Measurements from ENCODE around the gene ACAD10. TPM values are rescaled to one million over a fixed set of nuclear protein-coding genes. Genes with fewer than 3 reads are reported as not detected.
A peak's percentile ranks its signal among the peaks of the same experiment; 100 is the strongest.

The ACAD10 gene
- total and polyA plus RNA-seq, 4 donors = 16.4 to 33.4 (median 20.9) TPM

DNA sequence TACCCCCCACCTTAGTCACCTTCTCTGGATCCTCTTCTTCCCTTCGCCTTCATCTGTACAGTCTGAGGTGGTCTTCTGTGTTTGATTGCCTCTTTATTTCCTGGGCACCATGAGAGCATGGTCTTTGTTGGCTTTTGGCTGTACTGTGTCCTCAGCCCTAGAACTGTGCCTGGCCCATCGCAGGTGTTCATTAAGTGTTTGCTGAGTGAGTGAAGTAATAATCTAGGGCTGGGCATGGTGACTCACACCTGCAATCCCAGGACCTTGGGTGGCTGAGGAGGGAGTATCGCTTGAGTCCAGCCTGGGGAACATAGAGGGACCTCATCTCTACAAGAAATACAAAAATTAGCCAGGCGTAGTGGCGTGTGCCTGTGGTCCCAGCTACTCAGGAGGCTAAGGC is 94.8 kb downstream of the ACAD10 start:
- H3K36me3 ChIP-seq (ENCODE audit: control insufficient read depth, insufficient read depth, low read length) = peaks cover 60% of the 10 kb centered on the region
- peaks cover 8% of the 10 kb centered on the region for H3K4me1 ChIP-seq (ENCODE audit: control insufficient read depth, insufficient read depth, low read length)
- no peak for DNase-seq (ENCODE audit: low read depth in 4 of 6, low spot score in 6 of 6)
- no peak overlapping the region for H3K4me3 ChIP-seq (ENCODE audit: low read depth, low read length)
- H3K9me3 ChIP-seq (ENCODE audit: control insufficient read depth, insufficient read depth, low read length) = no peaks in the 10 kb centered on the region
- no peak overlapping the region for H3K27ac ChIP-seq (ENCODE audit: low read depth, low read length)
- 100% methylated on average over 1 of the region's 5 CpGs for WGBS (ENCODE audit: insufficient coverage)
- no peaks in the 10 kb centered on the region for H3K27me3 ChIP-seq (ENCODE audit: control insufficient read depth, insufficient read depth, low read length)

DNA sequence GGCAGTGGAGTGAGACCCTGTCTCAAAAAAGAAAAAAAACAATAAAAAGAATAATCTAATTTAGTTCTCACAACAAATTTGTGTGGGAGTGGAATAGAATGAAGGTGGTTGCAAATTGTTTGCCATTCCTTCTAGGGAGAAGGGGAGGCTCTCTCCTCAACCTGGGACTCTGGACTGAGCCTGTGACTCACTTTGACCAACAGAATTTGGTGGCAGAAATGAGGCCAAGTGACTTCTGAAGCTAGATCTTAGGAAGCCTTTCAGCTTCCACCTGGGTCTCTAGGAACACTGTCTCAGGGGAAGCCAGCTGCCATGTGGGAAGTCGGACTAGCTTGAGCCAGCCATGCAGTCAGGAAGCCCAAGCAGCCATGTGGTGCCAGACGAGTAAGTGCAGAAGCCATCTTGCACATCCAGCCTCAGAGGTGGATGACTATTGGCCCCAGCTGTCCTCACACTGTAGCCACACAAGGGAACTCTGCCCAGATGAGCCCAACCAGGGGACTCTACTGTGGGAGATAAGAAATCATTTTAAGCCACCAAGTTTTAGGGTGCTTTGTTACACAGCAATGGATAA is 95.3 kb downstream of the ACAD10 start:
- no peak for DNase-seq (ENCODE audit: low read depth in 4 of 6, low spot score in 6 of 6)
- no peak overlapping the region for H3K4me3 ChIP-seq (ENCODE audit: low read depth, low read length)
- peaks cover 61% of the 10 kb centered on the region for H3K36me3 ChIP-seq (ENCODE audit: control insufficient read depth, insufficient read depth, low read length)
- H3K4me1 ChIP-seq (ENCODE audit: control insufficient read depth, insufficient read depth, low read length) = peaks cover 3% of the 10 kb centered on the region
- no peak overlapping the region for H3K27ac ChIP-seq (ENCODE audit: low read depth, low read length)
- no peaks in the 10 kb centered on the region for H3K27me3 ChIP-seq (ENCODE audit: control insufficient read depth, insufficient read depth, low read length)
- 100% methylated on average over 2 of the region's 2 CpGs for WGBS (ENCODE audit: insufficient coverage)
- no peaks in the 10 kb centered on the region for H3K9me3 ChIP-seq (ENCODE audit: control insufficient read depth, insufficient read depth, low read length)

DNA sequence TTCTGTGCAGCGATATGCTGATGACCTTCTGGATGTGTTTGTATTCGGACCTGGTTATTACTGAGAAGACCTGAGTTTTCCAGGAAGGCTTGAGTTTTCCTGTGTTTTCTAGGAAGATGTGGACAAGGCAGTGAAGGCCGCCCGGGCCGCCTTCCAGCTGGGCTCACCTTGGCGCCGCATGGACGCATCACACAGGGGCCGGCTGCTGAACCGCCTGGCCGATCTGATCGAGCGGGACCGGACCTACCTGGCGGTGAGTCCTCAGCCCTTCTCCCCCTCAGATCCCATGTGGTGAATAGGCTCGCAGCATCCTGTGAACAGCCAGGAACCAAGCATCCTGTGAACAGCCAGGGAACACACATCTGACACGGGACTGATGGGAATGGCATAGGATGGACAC is 97.2 kb downstream of the ACAD10 start:
- peaks cover 67% of the 10 kb centered on the region for H3K36me3 ChIP-seq (ENCODE audit: control insufficient read depth, insufficient read depth, low read length)
- H3K4me1 ChIP-seq (ENCODE audit: control insufficient read depth, insufficient read depth, low read length) = no peaks in the 10 kb centered on the region
- H3K4me3 ChIP-seq (ENCODE audit: low read depth, low read length) = no peak overlapping the region
- H3K9me3 ChIP-seq (ENCODE audit: control insufficient read depth, insufficient read depth, low read length) = no peaks in the 10 kb centered on the region
- H3K27ac ChIP-seq (ENCODE audit: low read depth, low read length) = no peak overlapping the region
- 98% methylated on average over 13 of the region's 17 CpGs for WGBS (ENCODE audit: insufficient coverage)
- H3K27me3 ChIP-seq (ENCODE audit: control insufficient read depth, insufficient read depth, low read length) = no peaks in the 10 kb centered on the region
- no peak for DNase-seq (ENCODE audit: low read depth in 4 of 6, low spot score in 6 of 6)

DNA sequence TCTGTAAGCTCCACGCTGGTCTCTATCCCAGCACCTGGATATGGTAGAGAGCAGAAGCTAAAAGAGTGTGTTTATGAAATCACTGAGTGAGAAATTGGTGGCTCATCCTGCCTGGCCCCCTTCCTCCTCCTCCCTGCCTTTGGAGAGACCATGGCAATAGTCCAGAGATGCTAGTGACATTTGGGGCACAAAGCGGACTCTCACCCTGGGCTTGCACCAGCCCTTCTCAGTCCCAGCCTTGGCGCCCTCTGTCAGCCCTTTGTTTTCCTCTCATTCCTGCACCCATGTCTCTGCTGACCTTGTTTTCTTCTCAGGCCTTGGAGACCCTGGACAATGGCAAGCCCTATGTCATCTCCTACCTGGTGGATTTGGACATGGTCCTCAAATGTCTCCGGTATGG is 99.1 kb downstream of the ACAD10 start:
- 91% methylated on average over 2 of the region's 4 CpGs for WGBS (ENCODE audit: insufficient coverage)
- Histone ChIP-seq H3K4me1 (ENCODE audit: control insufficient read depth, insufficient read depth, low read length) (no peaks in the 10 kb centered on the region), H3K27ac (ENCODE audit: low read depth, low read length) (no peak overlapping the region), H3K4me3 (ENCODE audit: low read depth, low read length) (no peak overlapping the region), H3K36me3 (ENCODE audit: control insufficient read depth, insufficient read depth, low read length) (peaks cover 68% of the 10 kb centered on the region), H3K9me3 (ENCODE audit: control insufficient read depth, insufficient read depth, low read length) (no peaks in the 10 kb centered on the region), H3K27me3 (ENCODE audit: control insufficient read depth, insufficient read depth, low read length) (no peaks in the 10 kb centered on the region)
- DNase-seq (ENCODE audit: low read depth in 4 of 6, low spot score in 6 of 6) = no peak

DNA sequence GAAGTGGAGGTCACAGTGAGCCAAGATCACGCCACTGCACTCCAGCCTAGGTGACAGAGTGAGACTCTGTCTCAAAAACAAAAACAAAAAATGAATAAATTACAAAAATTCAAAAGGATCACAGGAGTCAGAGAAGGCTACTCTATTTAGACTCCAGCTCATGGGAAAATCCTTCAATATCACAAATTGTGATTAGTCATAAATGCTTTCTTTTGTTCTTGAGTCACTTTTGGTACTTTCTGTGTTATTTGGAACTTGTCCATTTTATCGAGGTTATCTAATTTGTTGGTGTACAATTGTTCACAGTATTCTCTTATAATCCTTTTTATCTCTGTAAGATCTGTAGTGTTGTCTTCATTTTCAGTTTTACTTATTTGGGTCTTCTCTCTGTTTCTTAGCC is 99.8 kb downstream of the ACAD10 start:
- H3K36me3 ChIP-seq (ENCODE audit: control insufficient read depth, insufficient read depth, low read length) = peaks cover 70% of the 10 kb centered on the region
- no peak overlapping the region for H3K27ac ChIP-seq (ENCODE audit: low read depth, low read length)

DNA sequence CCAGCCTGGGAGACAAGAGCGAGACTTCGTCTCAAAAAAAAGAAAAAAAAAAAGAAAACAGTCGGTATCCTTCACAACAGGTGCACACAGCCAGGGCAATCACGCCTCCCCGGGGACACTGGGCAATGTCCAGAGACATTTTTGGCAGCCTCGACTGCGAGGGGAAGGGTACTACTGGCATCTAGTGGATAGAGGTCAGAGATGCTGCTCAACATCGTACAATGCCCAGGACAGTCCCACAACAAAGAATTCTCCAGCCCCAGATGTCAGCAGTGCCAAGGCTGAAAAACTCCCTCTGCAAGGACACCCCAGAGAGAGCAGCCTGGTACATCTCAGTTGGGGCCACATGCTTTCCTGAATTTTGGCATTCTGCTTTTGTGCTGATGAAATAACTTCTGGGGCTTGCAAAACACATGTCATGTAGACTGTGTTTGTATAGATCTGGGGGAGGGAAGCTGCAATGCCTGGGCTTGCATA is 102.4 kb downstream of the ACAD10 start:
- H3K9me3 ChIP-seq (ENCODE audit: control insufficient read depth, insufficient read depth, low read length) = no peaks in the 10 kb centered on the region
- no peak overlapping the region for H3K27ac ChIP-seq (ENCODE audit: low read depth, low read length)
- no peak overlapping the region for H3K4me3 ChIP-seq (ENCODE audit: low read depth, low read length)
- WGBS (ENCODE audit: insufficient coverage) = 28% methylated on average over 3 of the region's 8 CpGs
- no peaks in the 10 kb centered on the region for H3K27me3 ChIP-seq (ENCODE audit: control insufficient read depth, insufficient read depth, low read length)
- DNase-seq (ENCODE audit: low read depth in 4 of 6, low spot score in 6 of 6) = peak in 1 of 6 donors; percentile 18
- peaks cover 82% of the 10 kb centered on the region for H3K36me3 ChIP-seq (ENCODE audit: control insufficient read depth, insufficient read depth, low read length)
- no peaks in the 10 kb centered on the region for H3K4me1 ChIP-seq (ENCODE audit: control insufficient read depth, insufficient read depth, low read length)

More for the DNA sequence above, 99.8 kb downstream of the ACAD10 start:
- DNase-seq (ENCODE audit: low read depth in 4 of 6, low spot score in 6 of 6) = no peak
- H3K27me3 ChIP-seq (ENCODE audit: control insufficient read depth, insufficient read depth, low read length) = no peaks in the 10 kb centered on the region
- no peak overlapping the region for H3K4me3 ChIP-seq (ENCODE audit: low read depth, low read length)
- H3K4me1 ChIP-seq (ENCODE audit: control insufficient read depth, insufficient read depth, low read length) = no peaks in the 10 kb centered on the region
- no CpG with 5 or more reads among the region's 2 CpGs for WGBS (ENCODE audit: insufficient coverage)
- H3K9me3 ChIP-seq (ENCODE audit: control insufficient read depth, insufficient read depth, low read length) = no peaks in the 10 kb centered on the region

DNA sequence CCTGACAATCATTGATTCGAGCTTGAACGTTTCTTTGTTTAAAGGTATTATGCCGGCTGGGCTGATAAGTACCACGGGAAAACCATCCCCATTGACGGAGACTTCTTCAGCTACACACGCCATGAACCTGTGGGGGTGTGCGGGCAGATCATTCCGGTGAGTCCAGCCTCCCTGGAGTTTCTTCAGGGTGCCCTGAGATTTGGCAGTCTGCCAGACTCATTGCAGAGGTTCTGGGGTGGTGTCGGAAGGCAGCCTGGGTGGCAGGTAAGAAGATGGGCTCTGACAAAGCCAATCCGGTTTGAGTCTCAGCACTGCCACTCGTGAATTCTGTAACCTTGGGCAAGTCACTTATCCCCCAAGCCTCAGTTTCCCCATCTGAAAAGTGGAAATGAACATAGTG is 103.9 kb downstream of the ACAD10 start:
- Histone ChIP-seq H3K9me3 (ENCODE audit: control insufficient read depth, insufficient read depth, low read length) (no peaks in the 10 kb centered on the region), H3K27me3 (ENCODE audit: control insufficient read depth, insufficient read depth, low read length) (no peaks in the 10 kb centered on the region), H3K4me1 (ENCODE audit: control insufficient read depth, insufficient read depth, low read length) (no peaks in the 10 kb centered on the region), H3K36me3 (ENCODE audit: control insufficient read depth, insufficient read depth, low read length) (peaks cover 77% of the 10 kb centered on the region), H3K4me3 (ENCODE audit: low read depth, low read length) (no peak overlapping the region), H3K27ac (ENCODE audit: low read depth, low read length) (no peak overlapping the region)
- no peak for DNase-seq (ENCODE audit: low read depth in 4 of 6, low spot score in 6 of 6)
- 85% methylated on average over 7 of the region's 11 CpGs for WGBS (ENCODE audit: insufficient coverage)

DNA sequence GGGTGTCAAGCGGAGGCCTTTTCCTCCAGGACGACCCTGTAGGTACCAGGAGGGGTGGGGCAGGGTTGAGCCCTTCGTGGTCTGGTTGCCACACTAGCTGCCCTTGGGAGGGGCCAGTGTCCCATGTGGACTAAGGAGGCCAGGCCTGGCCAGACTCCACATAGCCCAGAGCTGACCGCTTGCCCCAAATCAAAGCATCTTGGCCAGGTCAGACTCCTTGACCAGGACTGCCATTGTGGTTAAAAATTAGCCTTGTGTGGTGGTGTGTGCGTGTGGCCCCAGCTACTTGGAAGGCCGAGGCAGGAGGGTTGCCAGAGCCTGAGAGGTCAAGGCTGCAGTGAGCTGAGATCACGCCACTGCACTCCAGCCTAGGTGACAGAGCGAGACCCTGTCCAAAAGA is 105.7 kb downstream of the ACAD10 start:
- Histone ChIP-seq H3K4me1 (ENCODE audit: control insufficient read depth, insufficient read depth, low read length) (no peaks in the 10 kb centered on the region), H3K9me3 (ENCODE audit: control insufficient read depth, insufficient read depth, low read length) (no peaks in the 10 kb centered on the region), H3K36me3 (ENCODE audit: control insufficient read depth, insufficient read depth, low read length) (peaks cover 77% of the 10 kb centered on the region), H3K27me3 (ENCODE audit: control insufficient read depth, insufficient read depth, low read length) (no peaks in the 10 kb centered on the region), H3K27ac (ENCODE audit: low read depth, low read length) (no peak overlapping the region), H3K4me3 (ENCODE audit: low read depth, low read length) (no peak overlapping the region)
- WGBS (ENCODE audit: insufficient coverage) = 92% methylated on average over 8 of the region's 8 CpGs
- DNase-seq (ENCODE audit: low read depth in 4 of 6, low spot score in 6 of 6) = no peak

DNA sequence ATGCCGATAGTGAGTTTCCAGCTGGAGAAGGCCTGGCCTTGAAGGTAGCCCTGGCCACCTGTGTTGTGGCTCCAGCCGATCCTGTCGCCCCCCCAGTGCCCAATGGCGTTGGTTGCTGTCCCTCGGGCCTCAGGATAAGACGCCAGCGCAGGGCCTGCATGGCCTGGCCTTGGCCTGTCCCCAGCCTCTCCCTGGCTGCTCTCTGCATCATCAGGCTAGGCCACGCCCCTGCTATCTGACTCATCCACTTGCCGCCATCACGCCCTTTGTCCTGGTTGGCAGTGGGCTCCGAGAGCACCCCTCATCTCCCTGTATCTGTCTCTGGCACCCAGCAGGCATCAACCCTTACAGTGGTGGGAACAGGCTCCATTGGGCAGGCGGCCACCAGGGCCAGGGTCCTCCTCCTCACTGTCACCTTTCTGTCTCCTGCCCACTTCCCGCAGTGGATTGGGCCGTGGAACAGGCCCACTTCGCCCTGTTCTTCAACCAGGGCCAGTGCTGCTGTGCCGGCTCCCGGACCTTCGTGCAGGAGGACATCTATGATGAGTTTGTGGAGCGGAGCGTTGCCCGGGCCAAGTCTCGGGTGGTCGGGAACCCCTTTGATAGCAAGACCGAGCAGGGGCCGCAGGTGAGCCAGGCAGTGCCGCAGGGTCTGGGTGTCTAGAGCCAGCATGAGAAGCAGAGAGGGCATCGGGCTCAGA is 106.5 kb downstream of the ACAD10 start:
- H3K27me3 ChIP-seq (ENCODE audit: control insufficient read depth, insufficient read depth, low read length) = no peaks in the 10 kb centered on the region
- H3K27ac ChIP-seq (ENCODE audit: low read depth, low read length) = no peak overlapping the region
- H3K9me3 ChIP-seq (ENCODE audit: control insufficient read depth, insufficient read depth, low read length) = no peaks in the 10 kb centered on the region
- no peaks in the 10 kb centered on the region for H3K4me1 ChIP-seq (ENCODE audit: control insufficient read depth, insufficient read depth, low read length)
- H3K36me3 ChIP-seq (ENCODE audit: control insufficient read depth, insufficient read depth, low read length) = peaks cover 76% of the 10 kb centered on the region
- no peak overlapping the region for H3K4me3 ChIP-seq (ENCODE audit: low read depth, low read length)
- WGBS (ENCODE audit: insufficient coverage) = 95% methylated on average over 25 of the region's 27 CpGs
- DNase-seq (ENCODE audit: low read depth in 4 of 6, low spot score in 6 of 6) = no peak

DNA sequence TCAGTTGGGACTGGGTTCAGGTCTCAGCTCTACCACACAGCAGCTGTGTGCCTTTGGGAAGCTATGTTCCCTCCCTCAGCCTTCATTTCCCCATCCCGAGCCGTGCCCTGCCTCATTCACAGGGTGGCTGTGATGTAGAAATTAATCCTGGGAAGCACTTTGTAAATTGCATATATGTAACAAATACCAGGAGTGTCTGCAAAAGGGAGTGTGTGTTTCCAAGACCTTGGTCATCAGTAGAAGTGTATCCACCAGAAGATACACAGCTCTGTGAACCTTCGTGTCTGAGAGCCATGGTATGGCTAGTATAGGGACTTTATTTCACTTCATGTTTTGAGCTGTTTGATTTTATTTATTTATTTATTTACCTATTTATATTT is 107.0 kb downstream of the ACAD10 start:
- H3K36me3 ChIP-seq (ENCODE audit: control insufficient read depth, insufficient read depth, low read length) = peaks cover 75% of the 10 kb centered on the region
- no peak overlapping the region for H3K27ac ChIP-seq (ENCODE audit: low read depth, low read length)
- WGBS (ENCODE audit: insufficient coverage) = no CpG with 5 or more reads among the region's 3 CpGs

More for the DNA sequence above, 107.0 kb downstream of the ACAD10 start:
- no peaks in the 10 kb centered on the region for H3K9me3 ChIP-seq (ENCODE audit: control insufficient read depth, insufficient read depth, low read length)
- H3K27me3 ChIP-seq (ENCODE audit: control insufficient read depth, insufficient read depth, low read length) = no peaks in the 10 kb centered on the region
- no peak for DNase-seq (ENCODE audit: low read depth in 4 of 6, low spot score in 6 of 6)
- no peak overlapping the region for H3K4me3 ChIP-seq (ENCODE audit: low read depth, low read length)
- no peaks in the 10 kb centered on the region for H3K4me1 ChIP-seq (ENCODE audit: control insufficient read depth, insufficient read depth, low read length)
